GM13977 (cell line): Measurements from ENCODE around the gene F13B.

Source experiments
- DNase-seq: peaks from one replicate; pipeline ENCODE4 v3.0.0; 2012; ENCODE audit warnings: low spot score
- in situ Hi-C: fragments of 300-500 bp; cut with MboI; formaldehyde crosslinking; loops from one replicate; pipeline ENCODE4 v1.12.0; 2022; ENCODE audit warnings: low sequenced_read_pairs, low pct_unique_long_range_greater_than_20kb, mixed read lengths, inconsistent platforms; ENCODE audit not compliant: unreplicated experiment
- TF ChIP-seq, protein P1 (sequence below): IDR thresholded peaks from 2 replicates; pipeline ENCODE4 v1.5.1; 2012; ENCODE audit warnings: mild to moderate bottlenecking, control low read depth; ENCODE audit not compliant: insufficient read depth; ENCODE audit errors: extremely low read depth, missing control alignments

F13B gene, protein sequence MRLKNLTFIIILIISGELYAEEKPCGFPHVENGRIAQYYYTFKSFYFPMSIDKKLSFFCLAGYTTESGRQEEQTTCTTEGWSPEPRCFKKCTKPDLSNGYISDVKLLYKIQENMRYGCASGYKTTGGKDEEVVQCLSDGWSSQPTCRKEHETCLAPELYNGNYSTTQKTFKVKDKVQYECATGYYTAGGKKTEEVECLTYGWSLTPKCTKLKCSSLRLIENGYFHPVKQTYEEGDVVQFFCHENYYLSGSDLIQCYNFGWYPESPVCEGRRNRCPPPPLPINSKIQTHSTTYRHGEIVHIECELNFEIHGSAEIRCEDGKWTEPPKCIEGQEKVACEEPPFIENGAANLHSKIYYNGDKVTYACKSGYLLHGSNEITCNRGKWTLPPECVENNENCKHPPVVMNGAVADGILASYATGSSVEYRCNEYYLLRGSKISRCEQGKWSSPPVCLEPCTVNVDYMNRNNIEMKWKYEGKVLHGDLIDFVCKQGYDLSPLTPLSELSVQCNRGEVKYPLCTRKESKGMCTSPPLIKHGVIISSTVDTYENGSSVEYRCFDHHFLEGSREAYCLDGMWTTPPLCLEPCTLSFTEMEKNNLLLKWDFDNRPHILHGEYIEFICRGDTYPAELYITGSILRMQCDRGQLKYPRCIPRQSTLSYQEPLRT

DNA sequence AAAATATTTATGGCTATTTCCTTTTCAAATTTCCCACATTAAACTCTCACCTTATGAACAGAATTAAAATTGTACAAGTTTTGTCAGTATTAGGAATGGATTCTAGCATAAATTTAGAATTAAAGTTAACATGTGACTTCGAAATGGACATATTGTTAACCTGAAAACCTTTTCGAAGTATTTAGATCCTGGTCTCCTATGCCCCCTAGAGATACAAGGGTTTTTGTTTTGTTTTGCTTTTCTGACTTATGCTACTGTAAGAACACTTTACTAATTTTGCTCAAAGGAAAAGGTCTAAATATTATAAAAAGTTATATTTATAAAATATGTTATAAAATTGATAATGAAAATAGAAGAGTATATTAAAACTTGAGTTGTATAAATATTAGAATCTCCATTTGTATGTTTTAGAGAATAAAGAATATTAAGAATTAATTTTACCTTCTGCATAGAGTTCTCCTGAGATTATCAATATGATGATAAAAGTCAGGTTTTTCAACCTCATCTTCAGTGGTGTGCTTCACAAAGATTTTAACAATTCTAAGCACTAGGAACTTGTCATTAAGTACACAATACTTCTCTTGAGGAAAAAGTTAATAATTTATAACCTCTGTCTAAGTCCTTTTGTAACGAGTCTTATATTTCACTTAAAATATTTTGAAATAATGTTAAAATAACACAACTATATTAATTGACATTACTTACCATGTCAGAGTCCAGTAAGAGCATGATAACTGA lies at the start of gene F13B:
TSS of gene F13B (minus strand) at position 542 of the 738 bp plus-strand sequence. CDS start at position 505, 37 bp downstream.
- TF ChIP-seq, protein P1, sequence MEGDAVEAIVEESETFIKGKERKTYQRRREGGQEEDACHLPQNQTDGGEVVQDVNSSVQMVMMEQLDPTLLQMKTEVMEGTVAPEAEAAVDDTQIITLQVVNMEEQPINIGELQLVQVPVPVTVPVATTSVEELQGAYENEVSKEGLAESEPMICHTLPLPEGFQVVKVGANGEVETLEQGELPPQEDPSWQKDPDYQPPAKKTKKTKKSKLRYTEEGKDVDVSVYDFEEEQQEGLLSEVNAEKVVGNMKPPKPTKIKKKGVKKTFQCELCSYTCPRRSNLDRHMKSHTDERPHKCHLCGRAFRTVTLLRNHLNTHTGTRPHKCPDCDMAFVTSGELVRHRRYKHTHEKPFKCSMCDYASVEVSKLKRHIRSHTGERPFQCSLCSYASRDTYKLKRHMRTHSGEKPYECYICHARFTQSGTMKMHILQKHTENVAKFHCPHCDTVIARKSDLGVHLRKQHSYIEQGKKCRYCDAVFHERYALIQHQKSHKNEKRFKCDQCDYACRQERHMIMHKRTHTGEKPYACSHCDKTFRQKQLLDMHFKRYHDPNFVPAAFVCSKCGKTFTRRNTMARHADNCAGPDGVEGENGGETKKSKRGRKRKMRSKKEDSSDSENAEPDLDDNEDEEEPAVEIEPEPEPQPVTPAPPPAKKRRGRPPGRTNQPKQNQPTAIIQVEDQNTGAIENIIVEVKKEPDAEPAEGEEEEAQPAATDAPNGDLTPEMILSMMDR, result no peak
- in situ Hi-C loops, result no loop called here
- no peak for DNase-seq

DNA sequence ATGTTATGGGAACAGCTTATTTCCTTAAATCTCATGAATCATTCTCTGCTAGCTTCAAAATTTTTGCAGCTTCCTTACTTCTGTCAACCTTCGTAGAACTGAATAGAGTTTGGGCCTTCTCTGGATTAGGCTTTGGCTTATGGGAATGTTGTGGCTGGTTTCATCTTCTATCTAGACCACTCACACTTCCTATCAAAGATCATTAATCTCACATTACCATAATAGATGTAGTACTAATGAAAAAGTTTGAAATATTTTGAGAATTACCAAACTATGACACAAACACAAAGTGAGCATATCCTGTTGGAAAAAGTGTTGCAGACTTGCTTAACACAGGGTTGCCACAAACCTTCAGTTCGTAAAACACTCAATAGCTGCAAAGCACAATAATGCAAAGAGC lies 49.1 kb upstream of the F13B start:
- TF ChIP-seq, protein P1, result no peak
- in situ Hi-C loops, result no loop called here
- no peak for DNase-seq

DNA sequence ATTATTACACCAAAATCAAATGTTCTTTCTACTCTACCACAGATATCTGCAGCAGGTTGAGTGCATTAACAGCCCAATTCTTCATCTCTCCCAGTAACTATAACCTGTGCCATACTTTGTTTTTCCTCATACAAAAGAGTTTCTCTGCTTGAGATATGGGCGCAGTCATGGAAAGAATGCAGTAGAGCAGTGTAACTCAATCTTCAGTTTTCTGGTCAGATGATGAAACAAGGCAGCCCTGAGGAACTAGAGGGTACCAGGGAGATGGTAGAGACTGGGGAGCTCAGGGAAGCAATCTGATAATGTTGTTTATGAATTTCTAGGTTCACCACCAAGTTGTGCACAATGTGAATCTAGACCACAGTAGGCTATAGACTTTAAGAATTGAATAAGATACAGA lies 39.8 kb upstream of the F13B start:
- DNase-seq, result no peak
- in situ Hi-C loops, result no loop called here

DNA sequence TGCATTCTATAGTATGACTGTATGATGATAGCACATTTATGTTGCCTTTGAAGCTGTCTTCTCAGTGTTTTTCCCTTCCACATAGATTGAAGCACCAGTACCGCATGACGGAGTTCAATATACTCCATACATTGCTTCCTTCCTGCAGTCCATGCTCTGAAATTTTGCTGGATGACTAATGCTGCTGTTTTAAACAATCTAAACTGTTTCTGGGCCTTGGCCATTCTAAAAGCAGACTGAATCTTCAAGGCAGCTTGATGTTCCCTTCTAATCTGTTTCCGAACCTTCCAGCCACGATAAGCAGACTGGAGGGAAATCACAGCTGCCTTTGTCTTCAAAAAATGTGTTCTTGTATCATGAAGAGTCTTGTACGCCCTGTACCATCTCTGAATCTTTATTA lies 36.2 kb upstream of the F13B start:
- no peak for DNase-seq
- TF ChIP-seq, protein P1, result no peak
- in situ Hi-C loops, result no loop called here

More for the DNA sequence above, 39.8 kb upstream of the F13B start:
- TF ChIP-seq, protein P1, result no peak

DNA sequence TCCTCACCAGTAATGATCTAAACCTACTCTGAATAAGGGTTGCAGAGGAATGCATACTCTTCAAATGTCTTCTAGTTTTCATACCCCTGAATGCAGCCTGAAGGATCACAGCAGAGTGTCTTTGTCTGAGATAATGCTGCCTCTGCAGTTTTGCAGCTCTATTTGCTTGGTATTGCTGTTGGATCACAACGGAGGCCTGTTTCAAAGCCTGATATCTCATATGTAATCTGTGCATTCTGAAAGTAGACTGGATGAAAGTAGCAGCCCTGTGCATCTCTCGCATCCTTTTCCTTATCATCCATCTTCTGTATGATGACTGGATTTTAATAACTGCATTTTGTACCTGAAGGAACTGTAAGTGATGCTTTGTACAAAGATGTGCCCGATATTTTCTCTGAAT lies 34.9 kb upstream of the F13B start:
- no peak for DNase-seq
- in situ Hi-C loops, result no loop called here

DNA sequence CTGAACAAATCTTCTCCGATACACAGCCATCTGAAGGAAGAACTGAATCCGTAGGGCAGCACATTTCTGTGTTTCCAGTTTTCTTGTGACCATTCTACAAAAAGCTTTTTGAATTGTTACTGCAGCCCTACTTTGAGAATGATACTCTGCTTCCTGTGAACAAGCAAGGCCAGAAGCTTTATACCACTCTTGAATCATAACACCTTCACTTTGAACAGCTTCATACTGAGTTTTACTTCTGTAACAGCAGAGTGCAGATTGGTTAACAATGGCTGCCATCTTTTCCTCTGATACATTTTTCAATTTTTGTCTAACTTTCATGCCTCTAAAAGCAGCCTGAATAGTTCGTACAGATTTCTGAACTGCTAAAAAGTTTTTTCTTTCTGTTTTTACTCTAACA lies 33.6 kb upstream of the F13B start:
- in situ Hi-C loops, result no loop called here
- DNase-seq, result no peak
- TF ChIP-seq, protein P1, result no peak

More for the DNA sequence above, 34.9 kb upstream of the F13B start:
- TF ChIP-seq, protein P1, result no peak
